CD4-positive, alpha-beta T cell (primary cell): ENCODE results near the gene BIRC6. TPM values are rescaled to one million over a fixed set of nuclear protein-coding genes. Genes with fewer than 3 reads are reported as not detected.

Experiments
- ATAC-seq: fragments of 200-7000 bp; cut with Tn5 transposase; one replicate; pipeline ENCODE4 v1.10.0; 2022; ENCODE audit warnings: mild to moderate bottlenecking; ENCODE audit not compliant: poor library complexity
- CTCF ChIA-PET: fragments of 350-600 bp; sonication (Branson Sonifier 250); formaldehyde crosslinking; loops from one replicate; lab custom pipeline; 2021; ENCODE audit warnings: antibody characterized with exemption, inconsistent platforms; lab: Charles Lee
- POLR2A ChIA-PET: fragments of 350-600 bp; sonication (Branson Sonifier 250); formaldehyde crosslinking; loops from one replicate; lab custom pipeline; 2021; ENCODE audit warnings: antibody characterized with exemption, inconsistent platforms; lab: Charles Lee
- DNase-seq, 14 experiments: peaks; one replicate each; pipeline ENCODE4 v3.0.0-alpha.2; 2013 to 2020; ENCODE audit warnings: mixed read lengths in 2 of 14
- H3K27ac ChIP-seq, 2 donors: one replicate each; pipeline versions ENCODE4 v1.5.1 to v1.7.0; 2013; ENCODE audit warnings: low read length in 2 of 2, low read depth in 1 of 2, mild to moderate bottlenecking in 1 of 2
- H3K27me3 ChIP-seq, 2 experiments: 1 replicate in 1 of 2; 2 replicates in 1 of 2; pipeline versions ENCODE4 v1.6.1 to v1.7.0; 2013; ENCODE audit warnings: low read length in 2 of 2, control low read depth in 1 of 2, mild to moderate bottlenecking in 1 of 2, moderate library complexity in 1 of 2; ENCODE audit not compliant: insufficient read depth in 2 of 2, control insufficient read depth in 1 of 2
- H3K36me3 ChIP-seq: one replicate; pipeline ENCODE4 v1.6.1; 2013; ENCODE audit warnings: low read length, control low read depth; ENCODE audit not compliant: insufficient read depth
- H3K4me1 ChIP-seq: one replicate; pipeline ENCODE4 v1.6.1; 2013; ENCODE audit warnings: low read length, control low read depth; ENCODE audit not compliant: insufficient read depth
- H3K4me3 ChIP-seq: one replicate; pipeline ENCODE4 v1.5.1; 2013; ENCODE audit warnings: mild to moderate bottlenecking, low read length, moderate library complexity
- H3K9me3 ChIP-seq, 2 experiments: 1 replicate in 1 of 2; 2 replicates in 1 of 2; pipeline versions ENCODE4 v1.6.1 to v1.7.0; 2013; ENCODE audit warnings: low read length in 2 of 2, mild to moderate bottlenecking in 2 of 2, control low read depth in 1 of 2, moderate library complexity in 1 of 2; ENCODE audit not compliant: control insufficient read depth in 1 of 2, insufficient read depth in 1 of 2
- H3K27ac Mint-ChIP-seq: one replicate; pipeline ENCODE4 v1.8.0; 2020; ENCODE audit warnings: mixed read lengths
- H3K27me3 Mint-ChIP-seq: one replicate; pipeline ENCODE4 v1.8.0; 2021; ENCODE audit warnings: mixed read lengths
- H3K36me3 Mint-ChIP-seq: one replicate; pipeline ENCODE4 v1.8.0; 2021; ENCODE audit warnings: low read depth, mixed read lengths
- H3K4me1 Mint-ChIP-seq: one replicate; pipeline ENCODE4 v1.8.0; 2021; ENCODE audit warnings: low read depth, mixed read lengths
- H3K4me3 Mint-ChIP-seq: one replicate; pipeline ENCODE4 v1.8.0; 2020; ENCODE audit warnings: mild to moderate bottlenecking, mixed read lengths
- H3K9me3 Mint-ChIP-seq: one replicate; pipeline ENCODE4 v1.8.0; 2020; ENCODE audit warnings: mixed read lengths
- CTCF ChIP-seq: fragments of 200-600 bp; IDR thresholded peaks from one replicate; pipeline ENCODE4 v1.8.0; 2022; ENCODE audit warnings: antibody characterized with exemption, mild to moderate bottlenecking
- intact Hi-C, 2 experiments: fragments of 100-400 bp; cut with DNase I in 1 of 2; cut with micrococcal nuclease in 1 of 2; formaldehyde crosslinking; loops; one replicate each; pipeline versions ENCODE4 v1.15.1 to v1.9.0; 2023 to 2025; cut with DNase I, micrococcal nuclease
- total RNA-seq, 174 experiments: library from RNA in 2 of 174; stranded (reverse) in 2 of 174; gene quantifications; one replicate each; pipeline ENCODE4 v1.2.3 and lab custom pipeline; 2021 to 2026

The BIRC6 gene
- total RNA-seq, 2 experiments from 2014 or later: 110 to 113 TPM

- Mint-ChIP-seq H3K36me3 (peaks cover 75% of the 10 kb centered on the region), H3K27me3 (no peaks in the 10 kb centered on the region), H3K9me3 (no peaks in the 10 kb centered on the region), H3K27ac (no peak overlapping the region), H3K4me3 (no peak overlapping the region), H3K4me1 (peaks cover 22% of the 10 kb centered on the region)
- Histone ChIP-seq H3K9me3 (no peaks in the 10 kb centered on the region), H3K4me3 (no peak overlapping the region), H3K27ac (no peak overlapping the region), H3K4me1 (no peaks in the 10 kb centered on the region), H3K36me3 (peaks cover 42% of the 10 kb centered on the region), H3K27me3 (no peaks in the 10 kb centered on the region)
- ATAC-seq (no peak), DNase-seq (no peak)
- ChIA-PET POLR2A (no interaction called here), CTCF (interaction anchor here (1.2 kb wide), 1 partner anchor 9 kb away, joined by 3 read pairs; no protein-coding TSS in a partner anchor)
- intact Hi-C loops: no loop called here
- TF ChIP-seq CTCF: no peak
These were observed 95.7 kb downstream of the BIRC6 start for GRCh38 chr2:32452338-32453064.

DNA sequence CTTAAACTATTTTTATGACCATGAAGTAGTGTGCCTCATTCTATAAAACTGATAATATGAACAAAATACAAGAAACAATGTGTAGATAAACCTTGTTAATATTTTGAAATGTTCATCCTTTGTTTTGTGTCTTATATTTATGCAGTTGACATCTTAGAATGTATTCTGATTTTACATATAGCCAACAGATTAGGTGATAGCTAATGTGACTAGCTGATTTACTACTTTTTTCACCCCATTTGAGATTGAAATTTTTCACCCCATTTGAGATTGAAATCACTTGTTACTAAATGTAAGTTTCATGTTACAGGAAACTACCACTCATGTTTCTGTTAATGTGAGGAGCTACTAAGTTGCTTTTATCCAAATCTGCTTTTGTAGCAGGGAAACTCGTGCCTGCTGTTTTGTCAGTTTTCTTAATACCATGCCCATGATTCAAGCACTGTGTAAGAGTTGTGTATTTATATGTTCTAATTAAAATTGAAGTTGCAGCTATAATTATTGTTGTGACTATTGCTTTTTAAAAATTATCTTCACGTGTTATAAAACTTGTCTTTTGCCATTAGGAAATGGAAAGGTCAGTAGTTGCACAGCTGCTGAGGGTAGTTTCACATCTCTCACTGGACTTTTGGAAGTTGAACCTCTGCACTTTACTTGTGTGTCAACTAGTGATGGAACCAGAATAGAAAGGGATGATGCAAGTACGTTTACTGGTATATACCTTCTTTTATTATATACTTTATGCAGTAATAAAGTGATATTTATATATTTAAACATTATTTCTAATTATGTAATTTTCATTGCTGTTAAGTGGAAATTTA is 96.6 kb downstream of the BIRC6 start:
- H3K36me3 Mint-ChIP-seq: peaks cover 83% of the 10 kb centered on the region

DNA sequence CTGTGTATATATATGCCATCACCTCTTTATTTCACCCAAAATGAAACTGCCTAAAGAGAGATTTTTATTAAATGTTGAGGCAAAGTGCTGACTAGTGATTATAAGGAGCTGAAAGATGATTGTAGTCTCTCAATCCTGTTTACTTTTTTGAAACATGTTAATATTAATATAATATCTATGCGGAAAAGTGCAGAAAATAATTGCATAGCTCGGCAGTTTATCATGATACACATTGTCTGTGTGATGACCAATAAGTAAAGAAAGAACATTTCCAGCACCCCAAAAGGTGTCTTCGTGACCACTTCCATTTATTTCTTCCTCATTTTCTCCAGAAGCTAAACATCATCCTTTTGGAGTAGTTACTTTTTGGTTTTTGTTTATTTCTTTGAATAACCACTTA is 99.0 kb downstream of the BIRC6 start:
- H3K4me1 ChIP-seq: no peaks in the 10 kb centered on the region
- H3K9me3 Mint-ChIP-seq: no peaks in the 10 kb centered on the region
- ATAC-seq (no peak), DNase-seq (no peak)
- H3K27ac Mint-ChIP-seq: no peak overlapping the region
- intact Hi-C loops: no loop called here
- POLR2A ChIA-PET: no interaction called here
- H3K4me3 Mint-ChIP-seq: no peak overlapping the region
- no peak overlapping the region for H3K27ac ChIP-seq
- CTCF ChIA-PET: no interaction called here
- peaks cover 28% of the 10 kb centered on the region for H3K36me3 ChIP-seq
- H3K9me3 ChIP-seq: no peaks in the 10 kb centered on the region
- H3K27me3 ChIP-seq: no peaks in the 10 kb centered on the region
- no peak for TF ChIP-seq CTCF
- peaks cover 70% of the 10 kb centered on the region for H3K36me3 Mint-ChIP-seq
- H3K4me3 ChIP-seq: no peak overlapping the region
- H3K4me1 Mint-ChIP-seq: peaks cover 34% of the 10 kb centered on the region
- H3K27me3 Mint-ChIP-seq: no peaks in the 10 kb centered on the region

More for the DNA sequence above, 96.6 kb downstream of the BIRC6 start:
- ChIA-PET POLR2A (no interaction called here), CTCF (interaction anchor here (0.6 to 1.2 kb wide), 2 partner anchors 8 to 81 kb away, joined by 3 to 4 read pairs; no protein-coding TSS in a partner anchor)
- H3K4me1 ChIP-seq: no peaks in the 10 kb centered on the region
- no peaks in the 10 kb centered on the region for H3K27me3 ChIP-seq
- peaks cover 42% of the 10 kb centered on the region for H3K36me3 ChIP-seq
- Mint-ChIP-seq H3K4me1 (peaks cover 29% of the 10 kb centered on the region), H3K9me3 (no peaks in the 10 kb centered on the region), H3K27me3 (no peaks in the 10 kb centered on the region), H3K4me3 (no peak overlapping the region), H3K27ac (no peak overlapping the region)
- no peak overlapping the region for H3K4me3 ChIP-seq
- H3K27ac ChIP-seq: no peak overlapping the region
- no peak for ATAC-seq
- no peaks in the 10 kb centered on the region for H3K9me3 ChIP-seq
- no peak for DNase-seq
- intact Hi-C loops: no loop called here
- TF ChIP-seq CTCF: no peak
